CD1c-positive myeloid dendritic cell (primary cell): ENCODE data around the gene IL17F.
A peak's percentile ranks its signal among the peaks of the same experiment; 100 is the strongest.

ENCODE experiments used
- DNase-seq: peaks from one replicate; pipeline ENCODE4 v3.0.0-alpha.2; 2016; ENCODE audit errors: extremely low spot score

IL17F gene

GRCh38 chr6:52244400-52244799, at the start of gene IL17F:
Gene IL17F (minus strand): TSS chr6:52244500. CDS start chr6:52244429, 71 bp downstream.
- DNase-seq: no peak

GRCh38 chr6:52293067-52293466, 48.8 kb upstream of the IL17F start:
- DNase-seq: no peak

- DNase-seq: no peak
These were observed 44.5 kb upstream of the IL17F start for GRCh38 chr6:52288841-52289240.

GRCh38 chr6:52288216-52288615, 43.9 kb upstream of the IL17F start:
- no peak for DNase-seq

- DNase-seq: peak; percentile 78
These were observed 42.6 kb upstream of the IL17F start for GRCh38 chr6:52286798-52287432.

- DNase-seq: peak; percentile 32
These were observed 41.1 kb upstream of the IL17F start for GRCh38 chr6:52285177-52286068.

GRCh38 chr6:52284460-52285176, 40.3 kb upstream of the IL17F start, which contains the start of gene MCM3:
Gene MCM3 (minus strand): TSS chr6:52284742. CDS start chr6:52284674, 68 bp downstream.
- DNase-seq: peak; percentile 99

GRCh38 chr6:52284131-52284459, 39.8 kb upstream of the IL17F start:
- DNase-seq: peak; percentile 25

GRCh38 chr6:52283111-52283510, 38.8 kb upstream of the IL17F start:
- DNase-seq: no peak

GRCh38 chr6:52276130-52276529, 31.8 kb upstream of the IL17F start:
- DNase-seq: no peak

GRCh38 chr6:52271852-52272460, 27.7 kb upstream of the IL17F start:
- no peak for DNase-seq

GRCh38 chr6:52263709-52264540, 19.6 kb upstream of the IL17F start:
- DNase-seq: peak; percentile 61

- DNase-seq: no peak
These were observed 18.5 kb upstream of the IL17F start for GRCh38 chr6:52262620-52263344.

GRCh38 chr6:52261229-52261628, 16.9 kb upstream of the IL17F start:
- DNase-seq: no peak

GRCh38 chr6:52260634-52261033, 16.3 kb upstream of the IL17F start:
- DNase-seq: no peak

- DNase-seq: no peak
These were observed 11.1 kb upstream of the IL17F start for GRCh38 chr6:52255434-52255833.

- DNase-seq: no peak
These were observed 10.6 kb upstream of the IL17F start for GRCh38 chr6:52254731-52255378.

GRCh38 chr6:52253494-52253893, 9.2 kb upstream of the IL17F start:
- DNase-seq: no peak

- no peak for DNase-seq
These were observed 6.8 kb upstream of the IL17F start for GRCh38 chr6:52251113-52251512.

GRCh38 chr6:52249078-52249477, 4.8 kb upstream of the IL17F start:
- no peak for DNase-seq
